WTC11 (cell line): Measurements from ENCODE around the gene PHC3. TPM values are rescaled to one million over a fixed set of nuclear protein-coding genes. Genes with fewer than 3 reads are reported as not detected.

Experiments
- ATAC-seq: fragments of 200-7000 bp; cut with Tn5 transposase; 2 replicates; pipeline ENCODE4 v1.10.0; 2021; ENCODE audit warnings: mild to moderate bottlenecking, moderate library complexity
- CTCF ChIA-PET: fragments of 300-600 bp; sonication (Branson Sonifier 250); formaldehyde crosslinking; loops from one replicate; lab custom pipeline; 2021; ENCODE audit warnings: antibody characterized with exemption; lab: Charles Lee
- POLR2A ChIA-PET: fragments of 350-600 bp; sonication (Branson Sonifier 250); formaldehyde crosslinking; loops from one replicate; lab custom pipeline; 2021; ENCODE audit warnings: antibody characterized with exemption; lab: Charles Lee
- DNase-seq: peaks from one replicate; pipeline ENCODE4 v3.0.0; 2021; ENCODE audit warnings: low spot score
- H3K27ac Mint-ChIP-seq: 2 replicates; pipeline ENCODE4 v1.8.0; 2021; ENCODE audit warnings: mixed read lengths
- H3K27me3 Mint-ChIP-seq: 2 replicates; pipeline ENCODE4 v1.8.0; 2021; ENCODE audit warnings: low read depth, mild to moderate bottlenecking, moderate library complexity, mixed read lengths
- H3K36me3 Mint-ChIP-seq: 2 replicates; pipeline ENCODE4 v1.8.0; 2021; ENCODE audit warnings: mixed read lengths
- H3K4me1 Mint-ChIP-seq: 2 replicates; pipeline ENCODE4 v1.8.0; 2022; ENCODE audit warnings: mixed read lengths
- H3K4me3 Mint-ChIP-seq: 2 replicates; pipeline ENCODE4 v1.8.0; 2021; ENCODE audit warnings: mild to moderate bottlenecking, moderate library complexity, mixed read lengths
- H3K9me3 Mint-ChIP-seq: 2 replicates; pipeline ENCODE4 v1.8.0; 2021; ENCODE audit warnings: mixed read lengths
- ATF2 ChIP-seq: sonication (generic); formaldehyde crosslinking; IDR thresholded peaks from 2 replicates; pipeline ENCODE4 v1.8.1; 2022; ENCODE audit warnings: low read depth, missing genetic modification reagents, borderline replicate concordance
- CBFB ChIP-seq: sonication (generic); formaldehyde crosslinking; IDR thresholded peaks from 2 replicates; pipeline ENCODE4 v1.8.1; 2022; ENCODE audit warnings: mild to moderate bottlenecking, low read depth, missing genetic modification reagents
- CREM ChIP-seq: sonication (generic); formaldehyde crosslinking; IDR thresholded peaks from 2 replicates; pipeline ENCODE4 v1.8.1; 2022; ENCODE audit warnings: mild to moderate bottlenecking, missing genetic modification reagents, moderate library complexity
- CTCF ChIP-seq: fragments of 200-600 bp; IDR thresholded peaks from 2 replicates; pipeline ENCODE4 v1.8.0; 2022; ENCODE audit warnings: antibody characterized with exemption
- ELF4 ChIP-seq: sonication (generic); formaldehyde crosslinking; IDR thresholded peaks from 2 replicates; pipeline ENCODE4 v1.8.1; 2022; ENCODE audit warnings: low read depth, mild to moderate bottlenecking, moderate library complexity, missing genetic modification reagents
- ERG ChIP-seq: fragments of 250-450 bp; sonication (Bioruptor Pico); IDR thresholded peaks from 2 replicates; pipeline ENCODE4 v1.8.0; 2021; ENCODE audit warnings: mild to moderate bottlenecking
- FOXJ3 ChIP-seq: sonication (generic); formaldehyde crosslinking; IDR thresholded peaks from 2 replicates; pipeline ENCODE4 v1.9.0; 2021; ENCODE audit warnings: missing genetic modification reagents, mild to moderate bottlenecking, borderline replicate concordance
- FOXP4 ChIP-seq: sonication (generic); formaldehyde crosslinking; IDR thresholded peaks from 2 replicates; pipeline ENCODE4 v1.8.0; 2022; ENCODE audit warnings: mild to moderate bottlenecking, missing genetic modification reagents
- HMGXB4 ChIP-seq: sonication (generic); formaldehyde crosslinking; IDR thresholded peaks from 2 replicates; pipeline ENCODE4 v1.8.1; 2023; ENCODE audit warnings: mild to moderate bottlenecking, moderate library complexity, missing genetic modification reagents
- IRF2 ChIP-seq: sonication (generic); formaldehyde crosslinking; IDR thresholded peaks from 2 replicates; pipeline ENCODE4 v1.8.0; 2022; ENCODE audit warnings: low read depth, missing genetic modification reagents, borderline replicate concordance
- NFYB ChIP-seq: sonication (generic); formaldehyde crosslinking; conservative IDR thresholded peaks from 2 replicates; pipeline ENCODE4 v1.8.0; 2022; ENCODE audit warnings: low read depth, missing genetic modification reagents
- SMAD3 ChIP-seq: sonication (generic); formaldehyde crosslinking; IDR thresholded peaks from 2 replicates; pipeline ENCODE4 v1.8.0; 2022; ENCODE audit warnings: missing genetic modification reagents, mild to moderate bottlenecking, borderline replicate concordance
- TEAD1 ChIP-seq: sonication (generic); formaldehyde crosslinking; IDR thresholded peaks from 2 replicates; pipeline ENCODE4 v1.8.0; 2022; ENCODE audit warnings: mild to moderate bottlenecking, missing genetic modification reagents
- ZBTB43 ChIP-seq: sonication (generic); formaldehyde crosslinking; IDR thresholded peaks from 2 replicates; pipeline ENCODE4 v1.8.1; 2023; ENCODE audit warnings: mild to moderate bottlenecking, missing genetic modification reagents
- ZNF416 ChIP-seq: fragments of 250-450 bp; sonication (Bioruptor Pico); IDR thresholded peaks from 2 replicates; pipeline ENCODE4 v1.9.0; 2021; ENCODE audit warnings: mild to moderate bottlenecking, inconsistent platforms
- ZNF423 ChIP-seq: fragments of 250-450 bp; sonication (Bioruptor Pico); IDR thresholded peaks from 2 replicates; pipeline ENCODE4 v2.1.2; 2022; ENCODE audit warnings: mild to moderate bottlenecking, moderate library complexity
- ZNF532 ChIP-seq: fragments of 250-450 bp; sonication (Bioruptor Pico); IDR thresholded peaks from 2 replicates; pipeline ENCODE4 v1.9.0; 2021; ENCODE audit warnings: mild to moderate bottlenecking, borderline replicate concordance
- total RNA-seq: library from RNA; stranded (reverse); gene quantifications from 3 replicates; pipeline ENCODE4 v1.2.3, GENCODE V29; 2021

The PHC3 gene
- total RNA-seq, 1 experiment from 2014 or later, result 27.8 TPM

GRCh38 chr3:170151536-170151935 lies 30.0 kb downstream of the PHC3 start:
- Mint-ChIP-seq H3K4me1 (peaks cover 10% of the 10 kb centered on the region), H3K9me3 (no peaks in the 10 kb centered on the region), H3K36me3 (peaks cover 10% of the 10 kb centered on the region), H3K27ac (no peak overlapping the region), H3K4me3 (no peak overlapping the region), H3K27me3 (no peaks in the 10 kb centered on the region)
- ATAC-seq, result peak; percentile 28; the same call in 1 of the 2 replicates
- no peak for TF ChIP-seq NFYB (CRISPR knock-in tag)
- no peak for TF ChIP-seq FOXP4 (CRISPR knock-in tag)
- TF ChIP-seq CTCF, result no peak
- no peak for TF ChIP-seq ZNF423
- TF ChIP-seq ATF2 (CRISPR knock-in tag), result no peak
- no peak for TF ChIP-seq IRF2 (CRISPR knock-in tag)
- TF ChIP-seq HMGXB4 (CRISPR knock-in tag), result no peak
- TF ChIP-seq CBFB (CRISPR knock-in tag), result no peak
- TF ChIP-seq TEAD1, result no peak
- no peak for TF ChIP-seq ERG (CRISPR knock-in tag)
- TF ChIP-seq FOXJ3 (CRISPR knock-in tag), result no peak
- no peak for TF ChIP-seq ZNF532 (CRISPR knock-in tag)
- TF ChIP-seq ZBTB43 (CRISPR knock-in tag), result no peak
- no peak for TF ChIP-seq ZNF416 (CRISPR knock-in tag)
- no peak for TF ChIP-seq CREM
- TF ChIP-seq ELF4 (CRISPR knock-in tag), result no peak
- no peak for TF ChIP-seq SMAD3 (CRISPR knock-in tag)
- POLR2A ChIA-PET, result no interaction called here
- no peak for DNase-seq
- CTCF ChIA-PET, result no interaction called here
